ENCODE results near the gene RNASE1.
"Not testable (repeated sequence)": the region's sequence is repeated elsewhere in the genome, so short reads cannot be mapped to it uniquely, and the experiment has no call there.

Gene RNASE1

GRCh38 chr14:20768593-20768892 lies 34.1 kb downstream of the RNASE1 start:
- Histone ChIP-seq H3K9me3 (ENCODE audit: control insufficient read depth, low read length) (no peaks in the 10 kb centered on the region), H3K9ac (ENCODE audit: low read length) (no peak overlapping the region), H3K4me1 (ENCODE audit: control insufficient read depth, insufficient read depth, low read length) (no peaks in the 10 kb centered on the region), H3K4me3 (ENCODE audit: low read length) (no peak overlapping the region), H3K36me3 (ENCODE audit: control insufficient read depth, insufficient read depth, low read length, severe bottlenecking) (no peaks in the 10 kb centered on the region), H3K27me3 (replicated peaks; ENCODE audit: control insufficient read depth, insufficient read depth, low read length) (peaks cover 29% of the 10 kb centered on the region)
- DNase-seq (ENCODE audit: low read depth), result no peak

DNA sequence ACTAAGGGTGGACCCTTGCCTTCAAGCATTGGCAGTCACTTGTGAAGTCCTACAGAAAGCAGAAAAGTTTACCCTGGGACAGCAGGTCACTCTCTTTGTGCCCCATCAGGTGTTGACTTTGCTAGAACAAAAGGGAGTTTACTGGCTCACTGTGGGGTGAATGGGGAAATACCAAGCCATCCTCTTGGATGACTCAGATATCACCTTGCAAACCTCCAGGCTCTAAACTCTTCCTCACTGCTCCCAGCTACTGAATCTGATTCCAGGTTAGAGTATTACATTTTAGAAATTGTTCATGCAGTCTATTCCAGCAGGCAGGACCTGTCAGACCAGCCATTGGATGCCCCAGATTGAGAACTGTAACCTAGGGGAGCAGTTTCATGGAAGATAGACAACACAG lies 41.7 kb downstream of the RNASE1 start:
- no peak overlapping the region for H3K9ac ChIP-seq (ENCODE audit: low read length)
- DNase-seq (ENCODE audit: low read depth), result no peak
- H3K9me3 ChIP-seq (ENCODE audit: control insufficient read depth, low read length), result no peaks in the 10 kb centered on the region
- H3K36me3 ChIP-seq (ENCODE audit: control insufficient read depth, insufficient read depth, low read length, severe bottlenecking), result no peaks in the 10 kb centered on the region
- H3K4me1 ChIP-seq (ENCODE audit: control insufficient read depth, insufficient read depth, low read length), result no peaks in the 10 kb centered on the region
- no peak overlapping the region for H3K4me3 ChIP-seq (ENCODE audit: low read length)
- peaks cover 28% of the 10 kb centered on the region for H3K27me3 ChIP-seq (replicated peaks; ENCODE audit: control insufficient read depth, insufficient read depth, low read length)

GRCh38 chr14:20759465-20759864 lies 43.2 kb downstream of the RNASE1 start:
- H3K36me3 ChIP-seq (ENCODE audit: control insufficient read depth, insufficient read depth, low read length, severe bottlenecking); H3K9me3 ChIP-seq (ENCODE audit: control insufficient read depth, low read length); DNase-seq (ENCODE audit: low read depth); H3K9ac ChIP-seq (ENCODE audit: low read length); H3K4me3 ChIP-seq (ENCODE audit: low read length); H3K4me1 ChIP-seq (ENCODE audit: control insufficient read depth, insufficient read depth, low read length): not testable (repeated sequence)
- H3K27me3 ChIP-seq (replicated peaks; ENCODE audit: control insufficient read depth, insufficient read depth, low read length), result peaks cover 27% of the 10 kb centered on the region

GRCh38 chr14:20757965-20758364 lies 44.7 kb downstream of the RNASE1 start:
- no peaks in the 10 kb centered on the region for H3K36me3 ChIP-seq (ENCODE audit: control insufficient read depth, insufficient read depth, low read length, severe bottlenecking)
- no peak overlapping the region for H3K4me3 ChIP-seq (ENCODE audit: low read length)
- DNase-seq (ENCODE audit: low read depth), result no peak
- peaks cover 27% of the 10 kb centered on the region for H3K27me3 ChIP-seq (replicated peaks; ENCODE audit: control insufficient read depth, insufficient read depth, low read length)
- H3K4me1 ChIP-seq (ENCODE audit: control insufficient read depth, insufficient read depth, low read length), result no peaks in the 10 kb centered on the region
- H3K9me3 ChIP-seq (ENCODE audit: control insufficient read depth, low read length), result peaks cover 6% of the 10 kb centered on the region
- no peak overlapping the region for H3K9ac ChIP-seq (ENCODE audit: low read length)

DNA sequence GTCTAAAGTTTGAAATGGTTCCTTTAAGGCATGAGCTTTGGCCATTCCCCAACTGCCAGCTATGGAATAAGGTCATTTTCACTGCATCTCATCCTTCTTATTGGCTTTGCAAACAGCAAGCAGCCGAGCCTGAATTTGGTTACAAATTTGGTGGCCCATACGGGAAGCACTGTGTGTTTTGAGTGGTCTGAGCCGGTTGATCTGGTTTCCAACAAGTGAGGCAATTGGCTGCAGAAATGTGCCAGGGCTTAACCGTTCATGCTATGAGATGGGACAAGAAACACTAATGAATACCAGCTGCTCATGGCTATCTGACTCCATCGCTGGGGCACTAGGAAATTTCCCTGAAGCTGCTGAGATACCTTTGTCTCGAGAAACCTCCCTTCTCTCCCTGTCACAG lies 47.6 kb downstream of the RNASE1 start:
- Histone ChIP-seq H3K36me3 (ENCODE audit: control insufficient read depth, insufficient read depth, low read length, severe bottlenecking) (no peaks in the 10 kb centered on the region), H3K4me1 (ENCODE audit: control insufficient read depth, insufficient read depth, low read length) (no peaks in the 10 kb centered on the region), H3K27me3 (replicated peaks; ENCODE audit: control insufficient read depth, insufficient read depth, low read length) (peaks cover 27% of the 10 kb centered on the region), H3K9me3 (ENCODE audit: control insufficient read depth, low read length) (peaks cover 27% of the 10 kb centered on the region), H3K4me3 (ENCODE audit: low read length) (no peak overlapping the region), H3K9ac (ENCODE audit: low read length) (no peak overlapping the region)
- no peak for DNase-seq (ENCODE audit: low read depth)

DNA sequence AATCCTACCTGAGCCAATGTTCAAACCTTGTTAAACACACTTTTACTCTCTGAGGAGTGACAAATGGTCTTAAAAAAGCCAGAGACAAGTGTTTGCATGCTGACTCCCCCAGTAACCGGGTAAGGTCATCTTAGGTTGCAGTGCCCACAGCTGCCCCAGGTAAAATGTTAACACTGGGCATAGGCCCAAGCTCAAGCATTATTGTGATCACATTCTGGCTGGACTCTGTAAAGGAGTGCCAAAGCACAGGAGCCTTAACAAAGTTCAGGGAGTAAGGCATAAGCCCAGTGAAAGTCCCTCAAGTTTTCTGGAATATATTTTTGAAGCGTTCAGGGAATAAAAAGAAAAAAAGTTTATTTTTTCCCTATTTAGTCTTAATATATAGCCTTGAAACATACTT lies 48.3 kb downstream of the RNASE1 start:
- Histone ChIP-seq H3K36me3 (ENCODE audit: control insufficient read depth, insufficient read depth, low read length, severe bottlenecking) (no peaks in the 10 kb centered on the region), H3K27me3 (replicated peaks; ENCODE audit: control insufficient read depth, insufficient read depth, low read length) (peaks cover 26% of the 10 kb centered on the region), H3K4me1 (ENCODE audit: control insufficient read depth, insufficient read depth, low read length) (no peaks in the 10 kb centered on the region), H3K9ac (ENCODE audit: low read length) (no peak overlapping the region), H3K4me3 (ENCODE audit: low read length) (no peak overlapping the region), H3K9me3 (ENCODE audit: control insufficient read depth, low read length) (peaks cover 27% of the 10 kb centered on the region)
- DNase-seq (ENCODE audit: low read depth), result no peak

DNA sequence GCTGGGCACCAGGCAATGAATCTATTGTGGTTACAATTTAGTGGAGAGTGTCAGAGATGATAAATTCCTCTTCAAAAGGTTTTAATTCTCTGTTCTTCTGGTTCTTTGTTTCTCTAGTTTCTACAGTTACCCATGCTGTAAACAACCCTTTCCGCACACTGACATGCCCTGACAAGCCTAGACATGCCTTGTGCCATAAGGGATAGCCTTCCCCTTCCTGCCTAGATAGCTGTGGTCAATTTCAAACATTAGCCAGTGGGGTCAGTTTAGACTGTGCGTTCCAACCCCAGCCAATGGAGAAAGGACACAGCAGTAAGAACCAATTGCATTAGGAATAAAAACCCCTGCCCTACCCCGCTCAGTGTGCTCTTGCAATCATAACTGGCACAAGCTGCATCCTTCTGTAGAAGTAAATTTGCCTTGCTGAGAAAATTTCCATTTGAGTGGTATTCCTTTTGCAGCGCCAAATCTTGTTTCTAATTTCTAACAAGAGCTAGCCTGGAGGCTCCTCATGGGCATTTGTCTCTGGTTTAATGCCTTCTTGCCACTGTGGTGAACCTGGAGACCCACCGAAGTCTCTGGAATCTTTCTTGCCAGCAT lies 50.6 kb downstream of the RNASE1 start:
- H3K27me3 ChIP-seq (replicated peaks; ENCODE audit: control insufficient read depth, insufficient read depth, low read length), result peaks cover 11% of the 10 kb centered on the region
- H3K4me3 ChIP-seq (ENCODE audit: low read length), result no peak overlapping the region
- no peak overlapping the region for H3K9ac ChIP-seq (ENCODE audit: low read length)
- H3K9me3 ChIP-seq (ENCODE audit: control insufficient read depth, low read length), result peaks cover 27% of the 10 kb centered on the region
- no peaks in the 10 kb centered on the region for H3K4me1 ChIP-seq (ENCODE audit: control insufficient read depth, insufficient read depth, low read length)
- no peak for DNase-seq (ENCODE audit: low read depth)
- no peaks in the 10 kb centered on the region for H3K36me3 ChIP-seq (ENCODE audit: control insufficient read depth, insufficient read depth, low read length, severe bottlenecking)

All from adipocyte (in vitro differentiated cells).